SK-N-SH (cell line): ENCODE results near the gene TNFSF15. TPM values are rescaled to one million over a fixed set of nuclear protein-coding genes. Genes with fewer than 3 reads are reported as not detected.
A peak's percentile ranks its signal among the peaks of the same experiment; 100 is the strongest.

ENCODE experiments used
- CTCF ChIA-PET: fragments of 300-600, 350-600 bp; formaldehyde crosslinking; extraction: SDS; loops from one replicate; lab custom pipeline; 2021; lab: Yijun Ruan, JAX
- POLR2A ChIA-PET: fragments of 350-600 bp; sonication (Branson Sonifier 250); formaldehyde crosslinking; extraction: SDS; loops from one replicate; lab custom pipeline; 2020; ENCODE audit warnings: antibody characterized with exemption, inconsistent platforms; lab: Yijun Ruan, JAX
- DNase-seq: peaks from one replicate; pipeline ENCODE4 v3.0.0; 2012
- H2AFZ ChIP-seq: fragments of 200-600 bp; sonication (generic); 2 replicates; pipeline ENCODE4 v1.8.1; 2016; ENCODE audit warnings: antibody characterized with exemption, mild to moderate bottlenecking, low read depth
- H3F3A ChIP-seq: fragments of 200-600 bp; sonication (generic); replicated peaks from 2 replicates; pipeline ENCODE3; 2016; ENCODE audit warnings: antibody characterized with exemption, mild to moderate bottlenecking; ENCODE audit not compliant: insufficient read depth
- H3K27ac ChIP-seq, 2 experiments: fragments of 200-500 bp in 1 of 2; fragments of 200-600 bp in 1 of 2; sonication (Bioruptor generic) in 1 of 2; sonication (generic), shearing (Covaris generic) in 1 of 2; 2 replicates each; pipeline versions ENCODE4 v1.5.1 to v1.6.1; 2014 to 2016; ENCODE audit warnings: low read depth in 2 of 2, inconsistent platforms in 1 of 2, low read length in 1 of 2, mild to moderate bottlenecking in 1 of 2, mixed read lengths in 1 of 2
- H3K27me3 ChIP-seq: fragments of 200-600 bp; sonication (generic), shearing (Covaris generic); 2 replicates; pipeline ENCODE4 v1.6.1; 2016; ENCODE audit warnings: mixed run types; ENCODE audit not compliant: insufficient read depth
- H3K36me3 ChIP-seq, 2 experiments: fragments of 200-500 bp in 1 of 2; fragments of 200-600 bp in 1 of 2; sonication (Bioruptor generic) in 1 of 2; sonication (generic) in 1 of 2; replicated peaks in 1 of 2; 2 replicates each; pipeline versions ENCODE3 to v1.5.1; 2014 to 2016; ENCODE audit warnings: low read length in 1 of 2, mild to moderate bottlenecking in 1 of 2; ENCODE audit not compliant: insufficient read depth in 2 of 2, control insufficient read depth in 1 of 2
- H3K4me1 ChIP-seq, 2 experiments: fragments of 200-500 bp in 1 of 2; fragments of 200-600 bp in 1 of 2; sonication (Bioruptor generic) in 1 of 2; sonication (generic), shearing (Covaris generic) in 1 of 2; 2 replicates each; pipeline versions ENCODE4 v1.5.1 to v1.6.1; 2014 to 2016; ENCODE audit warnings: low read depth in 1 of 2, low read length in 1 of 2, mixed run types in 1 of 2; ENCODE audit not compliant: insufficient read depth in 2 of 2, control insufficient read depth in 1 of 2
- H3K4me2 ChIP-seq: fragments of 200-600 bp; sonication (generic), shearing (Covaris generic); 2 replicates; pipeline ENCODE4 v1.6.1; 2017; ENCODE audit warnings: mixed run types
- H3K4me3 ChIP-seq, 2 experiments: fragments of 200-500 bp in 1 of 2; fragments of 200-600 bp in 1 of 2; sonication (Bioruptor generic) in 1 of 2; sonication (generic), shearing (Covaris generic) in 1 of 2; 2 replicates each; pipeline versions ENCODE4 v1.5.1 to v1.8.1; 2014 to 2016; ENCODE audit warnings: low read depth in 2 of 2, inconsistent platforms in 1 of 2, low read length in 1 of 2, mild to moderate bottlenecking in 1 of 2, mixed read lengths in 1 of 2, moderate library complexity in 1 of 2
- H3K79me2 ChIP-seq: fragments of 200-600 bp; sonication (generic); 2 replicates; pipeline ENCODE4 v1.8.1; 2017; ENCODE audit warnings: mild to moderate bottlenecking; ENCODE audit not compliant: insufficient read depth
- H3K9ac ChIP-seq: fragments of 200-600 bp; sonication (generic); 2 replicates; pipeline ENCODE4 v1.6.1; 2017; ENCODE audit warnings: mixed run types
- H3K9me2 ChIP-seq: fragments of 200-600 bp; sonication (generic); 2 replicates; pipeline ENCODE4 v1.6.1; 2017; ENCODE audit warnings: mixed run types
- H3K9me3 ChIP-seq: fragments of 200-600 bp; sonication (generic); 2 replicates; pipeline ENCODE4 v1.6.1; 2017; ENCODE audit warnings: mixed run types, mild to moderate bottlenecking, moderate library complexity
- H4K20me1 ChIP-seq: fragments of 200-600 bp; sonication (generic); 2 replicates; pipeline ENCODE4 v1.6.1; 2017; ENCODE audit warnings: mild to moderate bottlenecking, mixed run types; ENCODE audit not compliant: insufficient read depth
- FOXM1 ChIP-seq: IDR thresholded peaks from 2 replicates; pipeline ENCODE4 v1.4.0; 2012; ENCODE audit warnings: low read depth, mild to moderate bottlenecking
- JUND ChIP-seq: IDR thresholded peaks from 2 replicates; pipeline ENCODE4 v1.4.0; 2012
- PBX3 ChIP-seq: IDR thresholded peaks from 2 replicates; pipeline ENCODE4; 2012
- RCOR1 ChIP-seq: fragments of 150-350 bp; IDR thresholded peaks from 2 replicates; pipeline ENCODE4 v1.6.1; 2017; ENCODE audit warnings: antibody characterized with exemption, low read length
- SIN3A ChIP-seq: IDR thresholded peaks from 2 replicates; pipeline ENCODE4 v1.6.1; 2012; ENCODE audit warnings: low read depth, mild to moderate bottlenecking, low read length, moderate library complexity, borderline replicate concordance
- TAF1 ChIP-seq: IDR thresholded peaks from 2 replicates; pipeline ENCODE4 v1.6.1; 2012; ENCODE audit warnings: low read depth, mild to moderate bottlenecking, low read length, moderate library complexity, borderline replicate concordance
- TEAD4 ChIP-seq: IDR thresholded peaks from 2 replicates; pipeline ENCODE4 v1.4.0; 2012; ENCODE audit warnings: mild to moderate bottlenecking, borderline replicate concordance; ENCODE audit not compliant: insufficient read depth
- USF1 ChIP-seq: IDR thresholded peaks from 2 replicates; pipeline ENCODE4 v1.4.0; 2012; ENCODE audit warnings: low read depth, borderline replicate concordance
- USF2 ChIP-seq: fragments of 150-350 bp; IDR thresholded peaks from 2 replicates; pipeline ENCODE4 v1.6.1; 2017; ENCODE audit warnings: antibody characterized with exemption, low read length, low read depth, borderline replicate concordance
- ZBTB33 ChIP-seq: IDR thresholded peaks from 2 replicates; pipeline ENCODE4 v1.4.0; 2012; ENCODE audit warnings: low read depth, borderline replicate concordance
- WGBS: methylation state at CpG from one replicate; pipeline ENCODE4 v1.1.6; 2017; ENCODE audit warnings: low lambda C conversion rate; 5-methylcytosine and 5-hydroxymethylcytosine counted together
- polyA plus RNA-seq, 3 experiments: library from polyadenylated mRNA; depleted of rRNA; stranded (reverse); fragments of >200 nt; gene quantifications; 2 replicates each; pipeline ENCODE4 v1.2.3, GENCODE V29; 2012

Gene TNFSF15
- polyA plus RNA-seq, 1 of the 3 experiments (the other 2 are of a cell fraction) = 0.64 TPM

GRCh38 chr9:114798780-114799427 lies 6.9 kb downstream of the TNFSF15 start:
- Histone ChIP-seq H2AFZ (no peak overlapping the region), H3K79me2 (no peaks in the 10 kb centered on the region), H3K27me3 (no peaks in the 10 kb centered on the region), H4K20me1 (no peaks in the 10 kb centered on the region), H3K4me3 (no peak overlapping the region), H3K4me1 (peaks cover 0 to 5% of the 10 kb centered on the region in 2 experiments; a peak in 2 of 4 replicates), H3K9me3 (no peaks in the 10 kb centered on the region), H3K4me2 (no peak overlapping the region), H3K36me3 (no peaks in the 10 kb centered on the region), H3K27ac (no peak overlapping the region), H3K9ac (no peak overlapping the region), H3K9me2 (no peaks in the 10 kb centered on the region), H3F3A (no peaks in the 10 kb centered on the region)
- WGBS = 13% methylated on average over 2 of the region's 2 CpGs
- peak; percentile 46 for DNase-seq
- ChIA-PET POLR2A (no interaction called here), CTCF (no interaction called here)
- TF ChIP-seq RCOR1 = no peak
- 0 out of 2 replicates have a peak, but pooled peaks have one; percentile 12 for TF ChIP-seq PBX3

GRCh38 chr9:114798101-114798500 lies 7.7 kb downstream of the TNFSF15 start:
- no peak overlapping the region for H3K4me3 ChIP-seq
- no peaks in the 10 kb centered on the region for H3K36me3 ChIP-seq
- no peaks in the 10 kb centered on the region for H3K9me3 ChIP-seq
- no peaks in the 10 kb centered on the region for H3F3A ChIP-seq
- POLR2A ChIA-PET = no interaction called here
- no peaks in the 10 kb centered on the region for H4K20me1 ChIP-seq
- H3K9ac ChIP-seq = no peak overlapping the region
- no peaks in the 10 kb centered on the region for H3K9me2 ChIP-seq
- CTCF ChIA-PET = no interaction called here
- no peak overlapping the region for H2AFZ ChIP-seq
- no peak for DNase-seq
- H3K27ac ChIP-seq = no peak overlapping the region
- no peaks in the 10 kb centered on the region for H3K79me2 ChIP-seq
- 50% methylated on average over 1 of the region's 1 CpG for WGBS
- TF ChIP-seq USF2 (no peak), USF1 (no peak)
- H3K4me1 ChIP-seq = peaks cover 0 to 5% of the 10 kb centered on the region in 2 experiments; a peak in 2 of 4 replicates
- H3K4me2 ChIP-seq = no peak overlapping the region
- H3K27me3 ChIP-seq = no peaks in the 10 kb centered on the region

- H3K9ac ChIP-seq = no peak overlapping the region
- H3K79me2 ChIP-seq = no peaks in the 10 kb centered on the region
- TF ChIP-seq TEAD4 (no peak), SIN3A (no peak), ZBTB33 (no peak), FOXM1 (no peak), JUND (no peak), RCOR1 (no peak), TAF1 (no peak)
- ChIA-PET POLR2A (no interaction called here), CTCF (interaction anchor here (1.5 kb wide), 1 partner anchor 13 kb away, joined by 3 read pairs; the partner anchor contains the start of gene TNFSF15)
- H2AFZ ChIP-seq = no peak overlapping the region
- no peaks in the 10 kb centered on the region for H3F3A ChIP-seq
- no peak overlapping the region for H3K4me2 ChIP-seq
- no peak overlapping the region for H3K27ac ChIP-seq
- 0 out of 4 replicates have a peak, but pooled peaks cover 0 to 5% of the 10 kb centered on the region in 2 experiments for H3K4me1 ChIP-seq
- 37% methylated on average over 4 of the region's 4 CpGs for WGBS
- no peak for DNase-seq
- H3K9me3 ChIP-seq = no peaks in the 10 kb centered on the region
- no peaks in the 10 kb centered on the region for H3K9me2 ChIP-seq
- H3K27me3 ChIP-seq = no peaks in the 10 kb centered on the region
- no peaks in the 10 kb centered on the region for H4K20me1 ChIP-seq
- no peak overlapping the region for H3K4me3 ChIP-seq
- H3K36me3 ChIP-seq = no peaks in the 10 kb centered on the region
Measured at GRCh38 chr9:114792396-114792795, 13.4 kb downstream of the TNFSF15 start.
